K562 (cell line): ENCODE results near the gene NRARP. TPM values are rescaled to one million over a fixed set of nuclear protein-coding genes. Genes with fewer than 3 reads are reported as not detected.

Source experiments
- ATF2 ChIP-seq: sonication (generic); formaldehyde crosslinking; IDR thresholded peaks from 2 replicates; pipeline ENCODE4 v1.8.1; 2022; ENCODE audit warnings: missing genetic modification reagents
- ATF3 ChIP-seq, 2 experiments: fragments of 450-650 bp in 1 of 2; sonication (generic) in 1 of 2; formaldehyde crosslinking in 1 of 2; IDR thresholded peaks in 1 of 2; conservative IDR thresholded peaks in 1 of 2; 2 replicates each; pipeline versions ENCODE4 v1.6.1 to v1.8.1; 2016 to 2023; ENCODE audit warnings: mild to moderate bottlenecking in 2 of 2, moderate library complexity in 2 of 2, inconsistent platforms in 1 of 2, missing genetic modification reagents in 1 of 2
- CBFA2T2 ChIP-seq: fragments of 450-650 bp; conservative IDR thresholded peaks from 2 replicates; pipeline ENCODE4 v1.6.1; 2017; ENCODE audit warnings: mild to moderate bottlenecking
- CHD7 ChIP-seq: fragments of 200-600 bp; sonication (generic); IDR thresholded peaks from one replicate; pipeline ENCODE4 v1.6.1; 2012; ENCODE audit warnings: mild to moderate bottlenecking, low read depth, low read length, inconsistent platforms
- DACH1 ChIP-seq: fragments of 450-650 bp; IDR thresholded peaks from 2 replicates; pipeline ENCODE4 v1.6.1; 2018; ENCODE audit not compliant: partially characterized antibody
- ETS1 ChIP-seq: conservative IDR thresholded peaks from 2 replicates; pipeline ENCODE4 v1.6.1; 2011; ENCODE audit warnings: low read depth, mild to moderate bottlenecking, low read length; ENCODE audit not compliant: control insufficient read depth
- NFYB ChIP-seq: IDR thresholded peaks from 2 replicates; pipeline ENCODE4 v1.6.1; 2011; ENCODE audit warnings: mild to moderate bottlenecking, moderate library complexity; ENCODE audit not compliant: insufficient read length; ENCODE audit errors: extremely low read depth
- ZC3H8 ChIP-seq: fragments of 450-650 bp; IDR thresholded peaks from 2 replicates; pipeline ENCODE4 v1.6.1; 2017
- ZNF740 ChIP-seq, 3 experiments: fragments of 200-800 bp in 1 of 3; sonication (Bioruptor generic) in 1 of 3; sonication (generic) in 1 of 3; formaldehyde crosslinking in 1 of 3; IDR thresholded peaks; 2 replicates each; pipeline versions ENCODE4 v1.6.1 to v1.8.0; 2016 to 2022; ENCODE audit warnings: mild to moderate bottlenecking in 2 of 3, missing compliant biosample characterization in 2 of 3, missing genetic modification characterization in 2 of 3, missing genetic modification reagents in 1 of 3
- polyA plus RNA-seq, 8 experiments: library from polyadenylated mRNA; depleted of rRNA in 4 of 8; stranded (reverse) in 5 of 8; unstranded in 3 of 8; fragments of >200 nt; fragmentation: Nextera tagmentation in 2 of 8; fragmentation: Illumina TruSeq in 1 of 8; extraction: Ambion mirVana in 2 of 8; extraction: Trizol in 1 of 8; gene quantifications; 2 replicates each; pipeline versions ENCODE4 v1.2.1 to v1.2.3, GENCODE V29; 2011 to 2014; ENCODE audit warnings: inconsistent platforms in 1 of 8, missing spikeins in 1 of 8
- total RNA-seq, 7 experiments: library from RNA; depleted of rRNA in 6 of 7; stranded (reverse); fragments of >200 nt in 6 of 7; fragmentation: Illumina TruSeq in 2 of 7; extraction: Trizol in 2 of 7; gene quantifications; 2 replicates each; pipeline versions ENCODE4 v1.2.1 to v1.2.3, GENCODE V29; 2011 to 2021; ENCODE audit warnings: low replicate concordance in 1 of 7

NRARP gene
- total and polyA plus RNA-seq, 9 of the 15 experiments (the other 6 are each of a cell fraction or from before 2014, with no cell fraction given), result 2.0 to 24.5 (median 7.2) TPM; not detected in 2

- TF ChIP-seq ETS1, result 0 out of 2 replicates have a peak, but pooled peaks have one; percentile 18
- TF ChIP-seq CBFA2T2, result peak; percentile 45; the same call in 1 of the 2 replicates
- TF ChIP-seq DACH1, result no peak
- TF ChIP-seq ZC3H8, result peak; percentile 34; the same call in 1 of the 2 replicates
- no peak for TF ChIP-seq NFYB
- TF ChIP-seq ATF2 (CRISPR knock-in tag), result no peak
- TF ChIP-seq CHD7, result no peak
- TF ChIP-seq ATF3 (IDR thresholded peaks at IDR 0.05), result no peak
- TF ChIP-seq ATF3 (CRISPR knock-in tag; conservative IDR thresholded peaks at IDR 0.05), result no peak
- no peak for TF ChIP-seq ZNF740 (CRISPR knock-in tag; IDR thresholded peaks at IDR 0.05)
- TF ChIP-seq ZNF740 (tag; IDR thresholded peaks at IDR 0.05), result no peak
Observed at GRCh38 chr9:137268538-137269201, 33.4 kb downstream of the NRARP start (continued).
